ENCODE measurements around the gene DNAJB8.

Gene DNAJB8

GRCh38 chr3:128466840-128467541 is at the start of gene DNAJB8:
DNAJB8 (minus strand) TSS chr3:128466890; CDS start chr3:128463245, 3,645 bp downstream.
- peak in 1 of 3 donors; percentile 23 for DNase-seq

- peak; percentile 13 to 42 (median 40) for DNase-seq
These were observed 49.3 kb upstream of the DNAJB8 start for GRCh38 chr3:128515967-128516366.

GRCh38 chr3:128508852-128509251 is 42.2 kb upstream of the DNAJB8 start:
- no peak for DNase-seq

GRCh38 chr3:128506754-128507153 is 40.1 kb upstream of the DNAJB8 start:
- DNase-seq = no peak

GRCh38 chr3:128505771-128506170 is 39.1 kb upstream of the DNAJB8 start:
- DNase-seq = peak; percentile 31 to 61 (median 59)

GRCh38 chr3:128504963-128505730 is 38.5 kb upstream of the DNAJB8 start:
- no peak for DNase-seq

GRCh38 chr3:128504533-128504915 is 37.8 kb upstream of the DNAJB8 start:
- no peak for DNase-seq

GRCh38 chr3:128503751-128504532 is 37.3 kb upstream of the DNAJB8 start:
- DNase-seq = no peak

GRCh38 chr3:128503164-128503651 is 36.5 kb upstream of the DNAJB8 start:
- no peak for DNase-seq

GRCh38 chr3:128502712-128503111 is 36.0 kb upstream of the DNAJB8 start:
- DNase-seq = no peak

GRCh38 chr3:128501431-128501830 is 34.7 kb upstream of the DNAJB8 start:
- no peak for DNase-seq

GRCh38 chr3:128500556-128500955 is 33.9 kb upstream of the DNAJB8 start:
- DNase-seq = no peak

- no peak for DNase-seq
These were observed 33.1 kb upstream of the DNAJB8 start for GRCh38 chr3:128499724-128500275.

GRCh38 chr3:128498901-128499530 is 32.3 kb upstream of the DNAJB8 start:
- no peak for DNase-seq

- DNase-seq = no peak
These were observed 31.5 kb upstream of the DNAJB8 start for GRCh38 chr3:128498127-128498626.

GRCh38 chr3:128497305-128498126 is 30.8 kb upstream of the DNAJB8 start:
- DNase-seq = peak; percentile 63 to 86 (median 76)

GRCh38 chr3:128496602-128497304 is 30.1 kb upstream of the DNAJB8 start:
- DNase-seq = no peak

GRCh38 chr3:128496019-128496601 is 29.4 kb upstream of the DNAJB8 start:
- DNase-seq = no peak

GRCh38 chr3:128495435-128495970 is 28.8 kb upstream of the DNAJB8 start:
- no peak for DNase-seq

GRCh38 chr3:128494367-128494650 is 27.6 kb upstream of the DNAJB8 start:
- DNase-seq = no peak
